Mucosa of rectum (tissue), 2 donors: ENCODE data around the gene SPEM1.

Experiments used
- H3K27ac ChIP-seq, 2 donors: one replicate each; pipeline ENCODE4 v1.7.0; 2013; ENCODE audit warnings: inconsistent platforms in 2 of 2, low read depth in 2 of 2, low read length in 2 of 2
- H3K27me3 ChIP-seq, 2 donors: one replicate each; pipeline ENCODE4 v1.7.0; 2013; ENCODE audit warnings: low read length in 2 of 2; ENCODE audit not compliant: control insufficient read depth in 2 of 2, insufficient read depth in 2 of 2
- H3K36me3 ChIP-seq, 2 donors: one replicate each; pipeline ENCODE4 v1.7.0; 2013; ENCODE audit warnings: low read length in 2 of 2; ENCODE audit not compliant: control insufficient read depth in 2 of 2, insufficient read depth in 2 of 2
- H3K4me1 ChIP-seq, 2 donors: one replicate each; pipeline ENCODE4 v1.7.0; 2013; ENCODE audit warnings: low read length in 2 of 2, mild to moderate bottlenecking in 1 of 2; ENCODE audit not compliant: control insufficient read depth in 2 of 2, insufficient read depth in 2 of 2
- H3K4me3 ChIP-seq, 2 donors: one replicate each; pipeline ENCODE4 v1.7.0; 2013; ENCODE audit warnings: low read length in 2 of 2
- H3K9ac ChIP-seq, 2 donors: one replicate each; pipeline ENCODE4 v1.7.0; 2013; ENCODE audit warnings: low read length in 2 of 2, low read depth in 1 of 2, mild to moderate bottlenecking in 1 of 2
- H3K9me3 ChIP-seq, 2 donors: one replicate each; pipeline ENCODE4 v1.7.0; 2013; ENCODE audit warnings: low read length in 2 of 2; ENCODE audit not compliant: control insufficient read depth in 2 of 2
- donor health status: healthy.
- donor health status: Normal muscosa, but diverticular disease.

SPEM1 gene

DNA sequence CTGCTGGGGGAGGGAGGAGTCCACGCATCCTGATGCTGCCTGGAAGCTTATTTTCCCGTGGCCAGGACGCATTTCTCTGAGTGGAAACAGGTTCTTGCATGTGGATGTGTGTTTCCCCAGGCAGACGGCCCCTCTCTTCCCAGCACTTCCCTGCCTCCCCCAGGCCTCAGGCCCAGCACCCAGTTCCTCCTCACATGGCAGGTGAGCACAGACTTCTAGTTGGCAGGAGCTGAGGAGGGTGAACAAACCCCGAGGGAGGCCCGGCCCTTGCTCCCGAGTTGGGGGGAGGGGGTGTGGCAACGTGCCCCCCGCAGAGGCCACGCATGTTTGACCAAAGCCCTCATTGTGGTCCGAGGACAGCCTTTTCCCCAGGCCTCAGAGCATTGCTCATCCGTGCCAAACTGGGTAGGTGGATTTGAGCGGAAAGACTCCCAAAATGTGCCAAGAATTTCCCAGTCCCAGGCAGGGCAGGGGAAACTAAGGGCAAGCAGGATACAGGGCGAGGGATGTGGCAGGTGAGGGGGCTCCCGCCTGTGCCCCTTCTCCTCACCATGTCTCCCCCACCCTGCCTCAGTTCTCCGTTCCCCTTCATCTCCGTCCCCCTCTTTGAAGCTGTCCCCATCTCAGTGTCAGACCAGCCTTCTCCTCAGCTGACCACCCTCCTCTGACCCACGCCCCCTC is 1.5 kb upstream of the SPEM1 start:
- H3K9me3 ChIP-seq, result no peaks in the 10 kb centered on the region
- H3K36me3 ChIP-seq, result no peaks in the 10 kb centered on the region
- H3K27ac ChIP-seq, result no peak overlapping the region
- no peaks in the 10 kb centered on the region for H3K27me3 ChIP-seq
- no peak overlapping the region for H3K9ac ChIP-seq
- no peaks in the 10 kb centered on the region for H3K4me1 ChIP-seq
- H3K4me3 ChIP-seq, result no peak overlapping the region

DNA sequence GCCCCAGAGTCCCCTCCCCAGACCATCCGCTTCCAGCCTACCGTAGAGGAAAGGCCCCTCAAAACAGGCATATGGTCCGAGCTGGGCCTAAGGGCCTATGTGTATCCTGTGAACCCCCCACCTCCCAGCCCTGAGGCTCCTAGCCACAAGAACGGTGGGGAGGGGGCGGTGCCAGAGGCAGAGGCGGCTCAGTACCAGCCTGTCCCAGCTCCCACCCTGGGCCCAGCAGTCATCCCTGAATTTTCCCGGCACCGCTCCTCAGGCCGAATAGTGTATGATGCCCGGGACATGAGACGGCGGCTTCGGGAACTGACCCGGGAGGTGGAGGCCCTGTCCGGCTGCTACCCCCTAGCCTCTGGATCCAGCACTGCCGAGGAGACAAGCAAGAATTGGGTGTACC is 1.1 kb downstream of the SPEM1 start:
- Histone ChIP-seq H3K27ac (no peak overlapping the region), H3K9ac (no peak overlapping the region), H3K9me3 (no peaks in the 10 kb centered on the region), H3K4me1 (no peaks in the 10 kb centered on the region), H3K36me3 (no peaks in the 10 kb centered on the region), H3K27me3 (no peaks in the 10 kb centered on the region), H3K4me3 (no peak overlapping the region)

DNA sequence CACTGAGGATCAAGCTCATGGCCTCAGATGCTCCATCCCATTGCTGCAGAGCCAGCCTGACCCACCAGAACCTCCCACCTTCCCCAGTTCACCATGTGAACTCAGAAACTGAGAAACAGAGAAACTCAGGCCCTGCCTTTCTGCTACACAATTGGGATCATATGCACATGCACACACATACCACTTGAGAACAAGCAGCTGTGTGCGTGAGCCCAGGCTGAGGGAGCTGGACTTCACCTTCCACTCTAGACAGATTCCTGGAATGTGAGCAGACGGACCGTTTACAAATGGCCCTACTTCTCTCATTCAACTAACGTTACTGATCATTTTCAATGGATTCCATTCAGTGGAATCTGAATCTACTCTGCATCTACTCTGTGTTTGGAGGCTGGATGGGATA is 3.6 kb downstream of the SPEM1 start:
- H3K27me3 ChIP-seq, result no peaks in the 10 kb centered on the region
- no peaks in the 10 kb centered on the region for H3K4me1 ChIP-seq
- no peaks in the 10 kb centered on the region for H3K36me3 ChIP-seq
- no peaks in the 10 kb centered on the region for H3K9me3 ChIP-seq
- H3K27ac ChIP-seq, result no peak overlapping the region
- no peak overlapping the region for H3K9ac ChIP-seq
- no peak overlapping the region for H3K4me3 ChIP-seq

DNA sequence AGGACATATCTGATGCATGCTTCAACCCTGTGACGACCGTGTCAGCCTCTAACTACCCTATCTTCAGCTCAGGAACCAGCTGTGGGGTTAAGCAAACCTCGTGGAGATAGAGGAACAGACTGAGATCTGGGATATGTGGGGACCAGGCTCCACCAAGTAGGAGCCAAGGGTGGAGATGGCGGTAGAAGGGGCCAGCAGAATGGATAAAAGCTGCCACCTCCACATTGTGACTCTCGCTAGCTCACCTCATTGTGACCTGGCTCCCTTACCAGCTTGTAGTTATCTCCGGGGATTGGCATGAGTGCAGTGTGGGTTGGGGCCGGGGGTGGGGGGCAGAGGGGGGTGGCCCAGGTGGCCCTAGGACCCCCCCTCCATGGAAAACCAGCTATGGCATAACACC is 5.2 kb downstream of the SPEM1 start, which contains the start of gene SPEM2:
Gene SPEM2 (plus strand): TSS at position 301 of the 400 bp plus-strand sequence. CDS start 73 bp downstream, at position 374.
- no peak within 1 kb of the TSS for H3K9ac ChIP-seq
- H3K4me3 ChIP-seq, result no peak within 1 kb of the TSS
- H3K9me3 ChIP-seq, result no peaks in the 10 kb centered on the region
- H3K27me3 ChIP-seq, result no peaks in the 10 kb centered on the region
- H3K36me3 ChIP-seq, result no peaks in the 10 kb centered on the region
- no peak within 1 kb of the TSS for H3K27ac ChIP-seq
- H3K4me1 ChIP-seq, result no peaks in the 10 kb centered on the region

DNA sequence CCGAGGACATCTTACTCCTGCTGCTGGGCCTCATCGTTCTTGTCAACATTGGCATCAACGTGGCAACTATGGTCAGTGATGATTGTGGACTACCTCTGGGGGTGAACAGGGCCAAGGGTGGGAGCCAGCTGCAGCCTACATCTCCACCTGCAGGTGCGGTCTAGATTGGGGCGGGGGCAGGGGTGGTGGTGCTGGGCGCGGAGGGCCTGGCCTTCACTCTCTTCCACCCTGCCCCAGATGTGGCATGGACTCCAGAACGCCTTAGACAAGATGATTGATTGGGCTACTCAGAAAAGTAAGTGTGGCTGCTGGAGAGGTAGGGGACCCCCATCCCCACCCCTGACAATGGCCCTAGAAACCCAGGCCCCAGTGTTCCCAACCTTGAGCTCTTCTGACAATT is 5.6 kb downstream of the SPEM1 start:
- Histone ChIP-seq H3K36me3 (no peaks in the 10 kb centered on the region), H3K27me3 (no peaks in the 10 kb centered on the region), H3K9me3 (no peaks in the 10 kb centered on the region), H3K4me1 (no peaks in the 10 kb centered on the region), H3K27ac (no peak overlapping the region), H3K9ac (no peak overlapping the region), H3K4me3 (no peak overlapping the region)

DNA sequence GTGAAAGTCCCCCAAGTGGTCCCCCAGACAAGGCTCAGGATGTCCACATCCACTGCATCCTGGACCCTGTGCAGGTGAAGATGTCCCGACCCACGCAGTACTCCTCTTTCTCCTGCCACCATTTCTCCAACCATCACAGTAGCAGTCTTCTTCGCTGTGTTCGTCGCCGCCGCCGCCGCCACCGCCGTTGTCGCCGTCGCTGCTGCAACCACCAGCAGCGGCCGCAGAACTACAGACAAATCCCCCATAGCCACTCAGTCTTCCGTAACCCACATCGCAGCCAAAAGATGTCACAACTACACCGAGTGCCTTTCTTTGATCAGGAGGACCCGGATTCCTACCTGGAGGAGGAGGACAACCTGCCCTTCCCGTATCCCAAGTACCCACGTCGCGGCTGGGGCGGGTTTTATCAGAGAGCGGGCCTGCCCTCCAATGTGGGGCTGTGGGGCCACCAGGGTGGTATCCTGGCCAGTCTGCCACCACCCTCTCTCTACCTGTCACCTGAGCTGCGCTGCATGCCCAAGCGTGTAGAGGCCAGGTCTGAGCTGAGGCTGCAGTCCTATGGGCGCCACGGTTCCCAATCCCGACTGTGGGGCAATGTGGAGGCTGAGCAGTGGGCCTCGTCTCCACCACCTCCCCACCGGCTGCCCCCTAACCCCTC is 6.2 kb downstream of the SPEM1 start:
- Histone ChIP-seq H3K27me3 (no peaks in the 10 kb centered on the region), H3K4me1 (no peaks in the 10 kb centered on the region), H3K9me3 (no peaks in the 10 kb centered on the region), H3K36me3 (no peaks in the 10 kb centered on the region), H3K4me3 (no peak overlapping the region), H3K9ac (no peak overlapping the region), H3K27ac (no peak overlapping the region)

DNA sequence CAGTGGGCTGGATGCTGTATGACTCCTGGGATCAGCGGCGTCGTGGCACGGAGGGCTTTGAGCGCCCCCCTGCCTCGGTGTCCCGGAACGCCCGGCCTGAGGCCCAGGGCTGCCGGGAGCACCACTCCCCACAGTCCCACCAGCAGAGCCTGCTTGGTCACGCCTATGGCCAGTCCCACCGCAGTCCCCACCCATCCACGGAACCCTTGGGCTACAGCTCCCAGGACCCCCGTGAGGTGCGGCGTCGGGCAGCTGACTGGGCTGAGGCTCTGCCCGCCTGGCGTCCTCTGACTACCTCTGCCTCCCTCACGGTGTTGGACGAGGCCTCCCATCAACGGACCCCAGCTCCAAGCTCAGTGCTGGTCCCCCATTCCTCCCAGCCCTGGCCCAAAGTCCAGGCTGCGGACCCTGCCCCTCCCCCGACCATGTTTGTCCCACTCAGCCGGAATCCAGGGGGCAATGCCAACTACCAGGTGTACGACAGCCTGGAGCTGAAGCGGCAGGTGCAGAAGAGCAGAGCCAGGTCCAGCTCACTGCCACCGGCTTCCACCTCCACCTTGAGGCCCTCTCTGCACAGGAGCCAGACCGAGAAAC is 6.9 kb downstream of the SPEM1 start:
- Histone ChIP-seq H3K9me3 (no peaks in the 10 kb centered on the region), H3K27me3 (no peaks in the 10 kb centered on the region), H3K27ac (no peak overlapping the region), H3K4me1 (no peaks in the 10 kb centered on the region), H3K4me3 (no peak overlapping the region), H3K9ac (no peak overlapping the region), H3K36me3 (no peaks in the 10 kb centered on the region)

DNA sequence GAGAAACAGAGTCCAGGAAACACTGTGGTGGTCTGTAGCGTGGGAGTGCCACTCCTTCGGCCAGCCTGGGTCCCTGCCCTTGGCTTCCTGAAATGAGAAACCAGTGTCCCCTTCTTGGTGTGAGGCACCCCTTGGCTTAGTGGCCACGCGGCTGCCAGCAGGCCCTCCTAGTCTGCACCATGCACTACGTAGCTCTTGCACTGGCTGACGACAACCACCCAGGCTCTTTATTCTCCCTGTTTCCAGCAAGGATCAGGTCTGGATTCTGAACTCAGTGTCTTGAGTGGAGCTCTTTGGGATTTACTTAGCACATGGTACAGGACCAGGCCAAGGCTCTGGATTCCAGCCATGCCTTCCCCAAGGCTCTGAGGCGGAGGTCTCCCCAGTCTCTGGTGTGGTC is 7.4 kb downstream of the SPEM1 start:
- H3K27me3 ChIP-seq, result no peaks in the 10 kb centered on the region
- no peaks in the 10 kb centered on the region for H3K36me3 ChIP-seq
- H3K27ac ChIP-seq, result no peak overlapping the region
- H3K9ac ChIP-seq, result no peak overlapping the region
- no peaks in the 10 kb centered on the region for H3K9me3 ChIP-seq
- no peak overlapping the region for H3K4me3 ChIP-seq
- no peaks in the 10 kb centered on the region for H3K4me1 ChIP-seq

DNA sequence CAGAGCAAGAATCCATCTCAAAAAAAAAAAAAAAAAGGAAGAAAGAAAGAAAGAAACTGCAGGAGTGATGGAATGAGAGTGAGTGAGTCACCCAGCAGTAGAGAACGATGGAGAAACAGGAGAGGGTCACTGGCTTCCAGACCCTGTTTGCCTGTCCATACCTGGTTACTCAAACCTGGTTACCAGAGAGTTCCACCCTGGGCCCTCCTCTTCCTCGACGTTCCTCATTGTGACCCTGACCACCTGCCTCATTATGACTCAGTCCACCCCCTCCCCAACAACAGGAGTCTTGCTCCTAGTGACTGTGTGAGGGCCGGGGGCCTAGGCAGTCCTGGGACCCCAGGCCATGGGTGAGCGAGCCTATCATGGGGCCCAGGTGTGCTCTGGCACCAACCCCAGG is 8.4 kb downstream of the SPEM1 start, which contains the start of gene SPEM3:
Gene SPEM3 (plus strand): TSS at position 301 of the 400 bp plus-strand sequence. CDS start 46 bp downstream, at position 347.
- Histone ChIP-seq H3K36me3 (no peaks in the 10 kb centered on the region), H3K9ac (no peak within 1 kb of the TSS)

DNA sequence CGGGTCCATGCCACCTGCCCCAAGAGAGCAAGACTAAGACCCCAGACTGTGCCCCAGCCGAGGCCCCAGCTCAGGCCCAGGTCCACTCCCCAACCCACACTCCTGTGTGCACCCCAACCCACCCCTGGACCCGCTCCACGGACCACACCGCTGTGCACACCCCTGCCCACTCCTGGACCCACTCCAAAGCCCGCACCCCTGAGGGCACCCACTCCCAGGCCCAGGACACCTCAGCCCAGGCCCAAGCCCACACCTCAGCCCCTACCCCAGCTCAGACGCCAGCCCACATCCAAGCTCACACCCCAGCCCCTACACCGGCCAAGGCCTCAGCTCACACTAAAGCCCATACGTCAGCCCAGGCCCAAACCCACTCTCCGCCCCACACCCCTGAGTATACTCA is 9.6 kb downstream of the SPEM1 start:
- no peak overlapping the region for H3K27ac ChIP-seq
- no peak overlapping the region for H3K9ac ChIP-seq
- H3K27me3 ChIP-seq, result no peaks in the 10 kb centered on the region
- H3K9me3 ChIP-seq, result no peaks in the 10 kb centered on the region
- no peaks in the 10 kb centered on the region for H3K36me3 ChIP-seq
- no peaks in the 10 kb centered on the region for H3K4me1 ChIP-seq
- H3K4me3 ChIP-seq, result no peak overlapping the region

More for the DNA sequence above, 8.4 kb downstream of the SPEM1 start, which contains the start of gene SPEM3:
- H3K4me1 ChIP-seq, result no peaks in the 10 kb centered on the region
- H3K27ac ChIP-seq, result no peak within 1 kb of the TSS
- no peaks in the 10 kb centered on the region for H3K27me3 ChIP-seq
- no peaks in the 10 kb centered on the region for H3K9me3 ChIP-seq
- no peak within 1 kb of the TSS for H3K4me3 ChIP-seq
